Stomach (tissue), 9 donors: Measurements from ENCODE around the gene SGTB. TPM values are rescaled to one million over a fixed set of nuclear protein-coding genes. Genes with fewer than 3 reads are reported as not detected.

Experiments used
- DNase-seq, 2 donors: peaks; one replicate each; pipeline versions ENCODE4 v3.0.0 to v3.0.0-alpha.2; 2013 to 2019
- H3K27ac ChIP-seq, 5 donors: fragments of 200-600 bp in 4 of 5; sonication (generic) in 4 of 5; one replicate each; pipeline ENCODE4 v1.5.1; 2013 to 2019; ENCODE audit warnings: mild to moderate bottlenecking in 1 of 5, moderate library complexity in 1 of 5
- H3K27me3 ChIP-seq, 3 donors: fragments of 200-600 bp; sonication (generic); one replicate each; pipeline ENCODE4 v1.5.1; 2017 to 2019; ENCODE audit warnings: mixed run types in 1 of 3
- H3K36me3 ChIP-seq, 4 donors: fragments of 200-600 bp; sonication (generic); 1 replicate in 3 of 4; 2 replicates in 1 of 4; pipeline ENCODE4 v1.5.1; 2016 to 2019
- H3K4me1 ChIP-seq, 4 donors: fragments of 200-600 bp; sonication (generic); one replicate each; pipeline ENCODE4 v1.5.1; 2016 to 2019
- H3K4me3 ChIP-seq, 4 donors: fragments of 200-600 bp; sonication (generic) in 3 of 4; one replicate each; pipeline ENCODE4 v1.5.1; 2016 to 2019; ENCODE audit warnings: mild to moderate bottlenecking in 1 of 4
- H3K9me3 ChIP-seq, 4 donors: fragments of 200-600 bp; sonication (generic); one replicate each; pipeline ENCODE4 v1.5.1; 2016 to 2019
- CTCF ChIP-seq, 7 experiments: fragments of 450-650 bp in 4 of 7; fragments of 200-600 bp in 3 of 7; sonication (generic) in 3 of 7; IDR thresholded peaks; one replicate each; pipeline ENCODE4 v1.5.1; 2016 to 2019; ENCODE audit warnings: antibody characterized with exemption in 7 of 7, control low read depth in 2 of 7, mild to moderate bottlenecking in 1 of 7
- EP300 ChIP-seq: sonication (generic); formaldehyde crosslinking; IDR thresholded peaks from one replicate; pipeline ENCODE4 v1.6.1; 2017; ENCODE audit warnings: antibody characterized with exemption
- POLR2A ChIP-seq, 4 donors: fragments of 450-650 bp; IDR thresholded peaks; one replicate each; pipeline ENCODE4 v1.6.1; 2016; ENCODE audit warnings: antibody characterized with exemption in 4 of 4, control low read depth in 2 of 4, mild to moderate bottlenecking in 1 of 4, moderate library complexity in 1 of 4
- POLR2AphosphoS5 ChIP-seq, 3 donors: sonication (generic); formaldehyde crosslinking; IDR thresholded peaks; one replicate each; pipeline ENCODE4 v1.6.1; 2016; ENCODE audit warnings: antibody characterized with exemption in 3 of 3
- WGBS, 5 donors: extraction: QIAGEN DNeasy Blood & Tissue Kit in 3 of 5; methylation state at CpG; one replicate each; pipeline versions ENCODE4 v1.1.5 to v1.1.7; 2013 to 2018; 5-methylcytosine and 5-hydroxymethylcytosine counted together
- intact Hi-C: fragments of 100-400 bp; cut with DNase I; formaldehyde crosslinking; loops from one replicate; pipeline ENCODE4 v1.15.1; 2023; ENCODE audit warnings: low total_unique reads
- polyA plus RNA-seq, 3 donors: library from polyadenylated mRNA; stranded (reverse); fragments of 200-250 nt; gene quantifications; one replicate each; pipeline ENCODE4 v1.2.3, GENCODE V29; 2013
- total RNA-seq, 5 donors: library from RNA; depleted of rRNA; stranded (reverse); fragments of >200 nt; gene quantifications; one replicate each; pipeline versions ENCODE4 v1.1.0 to v1.2.3, GENCODE V29; 2014 to 2016
- donor health status: healthy with polysubstance abuse.
- donor health status: Bipolar disorder and iron deficiency.
- donor health status: healthy.

Gene SGTB
- total and polyA plus RNA-seq, 8 donors, result 1.1 to 39.7 (median 3.6) TPM; not detected in 1

GRCh38 chr5:65704621-65705239 is 17.2 kb downstream of the SGTB start:
- Histone ChIP-seq H3K27me3 (no peaks in the 10 kb centered on the region), H3K4me3 (no peak overlapping the region), H3K9me3 (no peaks in the 10 kb centered on the region), H3K27ac (no peak overlapping the region), H3K36me3 (peaks cover 0 to 54% (median 41%) of the 10 kb centered on the region in 4 donors), H3K4me1 (peaks cover 0 to 4% (median 0%) of the 10 kb centered on the region in 4 donors)
- 74 to 90% (median 85%) methylated on average over 2 of the region's 2 CpGs for WGBS, 5 donors
- intact Hi-C loops, result no loop called here
- TF ChIP-seq CTCF (IDR thresholded peaks at IDR 0.05) (no peak), POLR2A (IDR thresholded peaks at IDR 0.05) (no peak), POLR2AphosphoS5 (IDR thresholded peaks at IDR 0.05) (no peak), EP300 (no peak)
- no peak for DNase-seq

- peaks cover 0 to 41% (median 37%) of the 10 kb centered on the region in 4 donors for H3K36me3 ChIP-seq
- 89 to 98% (median 95%) methylated on average over 3 of the region's 3 CpGs for WGBS, 5 donors
- TF ChIP-seq POLR2A (IDR thresholded peaks at IDR 0.05), result no peak
- no peak for TF ChIP-seq POLR2AphosphoS5 (IDR thresholded peaks at IDR 0.05)
- no peak for TF ChIP-seq CTCF (IDR thresholded peaks at IDR 0.05)
- TF ChIP-seq EP300, result no peak
- no peaks in the 10 kb centered on the region for H3K9me3 ChIP-seq
- intact Hi-C loops, result no loop called here
- H3K27ac ChIP-seq, result no peak overlapping the region
- no peaks in the 10 kb centered on the region for H3K27me3 ChIP-seq
- DNase-seq, result no peak
- no peak overlapping the region for H3K4me3 ChIP-seq
- peaks cover 0 to 4% (median under 1%) of the 10 kb centered on the region in 4 donors for H3K4me1 ChIP-seq
Observed at GRCh38 chr5:65702036-65702435, 19.9 kb downstream of the SGTB start.

- intact Hi-C loops, result no loop called here
- Histone ChIP-seq H3K36me3 (peaks cover under 1 to 44% (median 23%) of the 10 kb centered on the region in 4 donors), H3K4me1 (peaks cover 0 to 8% (median 5%) of the 10 kb centered on the region in 4 donors), H3K27me3 (no peaks in the 10 kb centered on the region), H3K9me3 (no peaks in the 10 kb centered on the region), H3K27ac (no peak overlapping the region), H3K4me3 (no peak overlapping the region)
- 48 to 75% (median 57%) methylated on average over 4 of the region's 4 CpGs for WGBS, 5 donors
- TF ChIP-seq POLR2AphosphoS5 (IDR thresholded peaks at IDR 0.05) (no peak), POLR2A (IDR thresholded peaks at IDR 0.05) (no peak), EP300 (no peak), CTCF (IDR thresholded peaks at IDR 0.05) (no peak)
- DNase-seq, result peak in 1 of 2 donors; percentile 28
Observed at GRCh38 chr5:65699338-65699737, 22.6 kb downstream of the SGTB start.

GRCh38 chr5:65696892-65697291 is 25.0 kb downstream of the SGTB start:
- TF ChIP-seq POLR2AphosphoS5 (IDR thresholded peaks at IDR 0.05) (no peak), CTCF (IDR thresholded peaks at IDR 0.05) (no peak), POLR2A (IDR thresholded peaks at IDR 0.05) (no peak), EP300 (no peak)
- intact Hi-C loops, result no loop called here

More at GRCh38 chr5:65696892-65697291, 25.0 kb downstream of the SGTB start:
- Histone ChIP-seq H3K27ac (no peak overlapping the region), H3K36me3 (peaks cover 0 to 23% (median 11%) of the 10 kb centered on the region in 4 donors), H3K27me3 (no peaks in the 10 kb centered on the region), H3K4me3 (no peak overlapping the region), H3K9me3 (no peaks in the 10 kb centered on the region), H3K4me1 (peaks cover 0 to 8% (median 5%) of the 10 kb centered on the region in 4 donors)
- DNase-seq, result no peak
